Smooth muscle cell (in vitro differentiated cells): ENCODE data around the gene RAB22A. TPM values are rescaled to one million over a fixed set of nuclear protein-coding genes. Genes with fewer than 3 reads are reported as not detected.

Source experiments
- DNase-seq: peaks from one replicate; lab custom pipeline; 2025; ENCODE audit not compliant: unreplicated experiment; lab: John Stamatoyannopoulos, UW
- H2AFZ ChIP-seq: fragments of 200-600 bp; sonication (generic); 2 replicates; pipeline ENCODE4 v1.6.0; 2016; ENCODE audit warnings: antibody characterized with exemption, low read depth, mild to moderate bottlenecking
- H3F3A ChIP-seq: fragments of 200-600 bp; sonication (generic); 2 replicates; pipeline ENCODE4 v1.6.0; 2017; ENCODE audit warnings: antibody characterized with exemption, low read depth
- H3K27ac ChIP-seq: fragments of 200-600 bp; sonication (generic); 2 replicates; pipeline ENCODE4 v1.5.1; 2016; ENCODE audit warnings: low read depth, mild to moderate bottlenecking
- H3K27me3 ChIP-seq: fragments of 200-600 bp; sonication (generic); 2 replicates; pipeline ENCODE4 v1.6.1; 2016; ENCODE audit warnings: low read depth, mild to moderate bottlenecking
- H3K36me3 ChIP-seq: fragments of 200-600 bp; sonication (generic); 2 replicates; pipeline ENCODE4 v1.5.1; 2016; ENCODE audit warnings: low read depth
- H3K4me1 ChIP-seq: fragments of 200-600 bp; sonication (generic); 2 replicates; pipeline ENCODE4 v1.5.1; 2016; ENCODE audit warnings: low read depth
- H3K4me2 ChIP-seq: fragments of 200-600 bp; sonication (generic); 2 replicates; pipeline ENCODE4 v1.6.0; 2016; ENCODE audit warnings: mild to moderate bottlenecking
- H3K4me3 ChIP-seq: fragments of 200-600 bp; sonication (generic); 2 replicates; pipeline ENCODE4 v1.5.1; 2016; ENCODE audit warnings: mild to moderate bottlenecking
- H3K79me2 ChIP-seq: fragments of 200-600 bp; sonication (generic); 2 replicates; pipeline ENCODE4 v1.6.0; 2016; ENCODE audit warnings: low read depth, mild to moderate bottlenecking
- H3K9ac ChIP-seq: fragments of 200-600 bp; sonication (generic); 2 replicates; pipeline ENCODE4 v1.6.0; 2016; ENCODE audit warnings: low read depth
- H3K9me3 ChIP-seq: fragments of 200-600 bp; sonication (generic); replicated peaks from 2 replicates; pipeline ENCODE4 v1.5.1; 2016; ENCODE audit warnings: low read depth
- H4K20me1 ChIP-seq: fragments of 200-600 bp; sonication (generic); 2 replicates; pipeline ENCODE4 v1.6.0; 2016; ENCODE audit warnings: low read depth
- WGBS: methylation state at CpG from one replicate; pipeline ENCODE4 v1.1.7; 2016; ENCODE audit warnings: low lambda C conversion rate; 5-methylcytosine and 5-hydroxymethylcytosine counted together
- polyA plus RNA-seq: library from polyadenylated mRNA; unstranded; fragments of >200 nt; fragmentation: Nextera tagmentation; extraction: Ambion mirVana; gene quantifications from 2 replicates; pipeline ENCODE4 v1.2.1, GENCODE V29; 2016
- total RNA-seq: library from RNA; depleted of rRNA; stranded (reverse); fragments of >200 nt; gene quantifications from 2 replicates; pipeline ENCODE4 v1.2.3, GENCODE V29; 2014
- TF ChIP-seq, protein P1 (sequence below): fragments of 200-600 bp; sonication (generic); IDR thresholded peaks from 2 replicates; pipeline ENCODE4 v1.5.1; 2017; ENCODE audit warnings: borderline replicate concordance, mild to moderate bottlenecking, antibody characterized with exemption; ENCODE audit not compliant: insufficient read depth, poor library complexity, severe bottlenecking

The RAB22A gene
- total and polyA plus RNA-seq, 2 experiments from 2014 or later = 14.0 to 23.7 TPM

- H3K79me2 ChIP-seq = peaks cover 34% of the 10 kb centered on the region
- no peaks in the 10 kb centered on the region for H3F3A ChIP-seq
- H3K9me3 ChIP-seq = no peaks in the 10 kb centered on the region
- 73% methylated on average over 3 of the region's 3 CpGs for WGBS
- DNase-seq = no peak
- TF ChIP-seq, protein P1, sequence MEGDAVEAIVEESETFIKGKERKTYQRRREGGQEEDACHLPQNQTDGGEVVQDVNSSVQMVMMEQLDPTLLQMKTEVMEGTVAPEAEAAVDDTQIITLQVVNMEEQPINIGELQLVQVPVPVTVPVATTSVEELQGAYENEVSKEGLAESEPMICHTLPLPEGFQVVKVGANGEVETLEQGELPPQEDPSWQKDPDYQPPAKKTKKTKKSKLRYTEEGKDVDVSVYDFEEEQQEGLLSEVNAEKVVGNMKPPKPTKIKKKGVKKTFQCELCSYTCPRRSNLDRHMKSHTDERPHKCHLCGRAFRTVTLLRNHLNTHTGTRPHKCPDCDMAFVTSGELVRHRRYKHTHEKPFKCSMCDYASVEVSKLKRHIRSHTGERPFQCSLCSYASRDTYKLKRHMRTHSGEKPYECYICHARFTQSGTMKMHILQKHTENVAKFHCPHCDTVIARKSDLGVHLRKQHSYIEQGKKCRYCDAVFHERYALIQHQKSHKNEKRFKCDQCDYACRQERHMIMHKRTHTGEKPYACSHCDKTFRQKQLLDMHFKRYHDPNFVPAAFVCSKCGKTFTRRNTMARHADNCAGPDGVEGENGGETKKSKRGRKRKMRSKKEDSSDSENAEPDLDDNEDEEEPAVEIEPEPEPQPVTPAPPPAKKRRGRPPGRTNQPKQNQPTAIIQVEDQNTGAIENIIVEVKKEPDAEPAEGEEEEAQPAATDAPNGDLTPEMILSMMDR = no peak
- no peaks in the 10 kb centered on the region for H3K36me3 ChIP-seq
- no peak overlapping the region for H3K4me3 ChIP-seq
- peaks cover 81% of the 10 kb centered on the region for H4K20me1 ChIP-seq
- H3K4me1 ChIP-seq = no peaks in the 10 kb centered on the region
- no peaks in the 10 kb centered on the region for H3K27me3 ChIP-seq
- H3K27ac ChIP-seq = no peak overlapping the region
- no peak overlapping the region for H3K4me2 ChIP-seq
- no peak overlapping the region for H2AFZ ChIP-seq
- no peak overlapping the region for H3K9ac ChIP-seq
Observed at GRCh38 chr20:58287638-58288037, 21.9 kb upstream of the RAB22A start.

- H3K9me3 ChIP-seq = no peaks in the 10 kb centered on the region
- H4K20me1 ChIP-seq = peaks cover 74% of the 10 kb centered on the region
- no peak overlapping the region for H3K9ac ChIP-seq
- no peaks in the 10 kb centered on the region for H3K36me3 ChIP-seq
- no peak for DNase-seq
- H2AFZ ChIP-seq = no peak overlapping the region
- 100% methylated on average over 2 of the region's 2 CpGs for WGBS
- H3F3A ChIP-seq = no peaks in the 10 kb centered on the region
- peaks cover 45% of the 10 kb centered on the region for H3K79me2 ChIP-seq
- TF ChIP-seq, protein P1 = no peak
- H3K4me3 ChIP-seq = no peak overlapping the region
- no peaks in the 10 kb centered on the region for H3K4me1 ChIP-seq
- H3K4me2 ChIP-seq = no peak overlapping the region
- H3K27me3 ChIP-seq = no peaks in the 10 kb centered on the region
- H3K27ac ChIP-seq = no peak overlapping the region
Observed at GRCh38 chr20:58289143-58289542, 20.4 kb upstream of the RAB22A start.

DNA sequence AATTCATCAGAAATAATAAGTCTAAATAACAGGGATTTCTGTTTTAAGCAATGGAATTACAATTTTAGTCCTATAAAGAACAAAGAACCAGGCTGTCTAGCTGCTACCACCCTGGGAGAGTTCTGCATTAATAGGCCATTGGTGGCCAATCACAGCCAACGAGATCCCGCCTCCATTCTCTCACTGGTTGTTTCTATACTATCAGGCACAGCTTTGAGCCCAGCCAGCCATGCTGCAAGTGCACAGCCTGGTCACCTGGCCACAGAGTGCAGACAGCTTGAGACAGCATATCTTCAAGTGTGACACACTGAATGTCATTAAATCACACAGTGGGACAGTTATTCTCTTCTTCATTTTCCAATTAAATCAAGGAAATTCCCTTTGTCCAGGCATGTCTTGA lies 16.1 kb upstream of the RAB22A start:
- Histone ChIP-seq H3K9me3 (no peaks in the 10 kb centered on the region), H3K4me1 (no peaks in the 10 kb centered on the region), H3K27me3 (no peaks in the 10 kb centered on the region), H3K36me3 (no peaks in the 10 kb centered on the region), H3K27ac (no peak overlapping the region), H3K79me2 (peaks cover 51% of the 10 kb centered on the region), H3K9ac (no peak overlapping the region), H3K4me3 (no peak overlapping the region), H3F3A (no peaks in the 10 kb centered on the region), H2AFZ (no peak overlapping the region), H3K4me2 (no peak overlapping the region), H4K20me1 (peaks cover 71% of the 10 kb centered on the region)
- WGBS = 90% methylated on average over 2 of the region's 2 CpGs
- DNase-seq = no peak
- TF ChIP-seq, protein P1 = no peak
